HG02588 (cell line): ENCODE results near the gene RAB30.
"Not testable (repeated sequence)": the region's sequence is repeated elsewhere in the genome, so short reads cannot be mapped to it uniquely, and the experiment has no call there.

ENCODE experiments used
- ATAC-seq: cut with Tn5 transposase; IDR thresholded peaks from one replicate; pipeline ENCODE4 v1.9.1; 2021; ENCODE audit warnings: mild to moderate bottlenecking, moderate library complexity; ENCODE audit not compliant: unreplicated experiment

Gene RAB30

GRCh38 chr11:82988936-82989627 lies 82.6 kb downstream of the RAB30 start:
- ATAC-seq: no peak

DNA sequence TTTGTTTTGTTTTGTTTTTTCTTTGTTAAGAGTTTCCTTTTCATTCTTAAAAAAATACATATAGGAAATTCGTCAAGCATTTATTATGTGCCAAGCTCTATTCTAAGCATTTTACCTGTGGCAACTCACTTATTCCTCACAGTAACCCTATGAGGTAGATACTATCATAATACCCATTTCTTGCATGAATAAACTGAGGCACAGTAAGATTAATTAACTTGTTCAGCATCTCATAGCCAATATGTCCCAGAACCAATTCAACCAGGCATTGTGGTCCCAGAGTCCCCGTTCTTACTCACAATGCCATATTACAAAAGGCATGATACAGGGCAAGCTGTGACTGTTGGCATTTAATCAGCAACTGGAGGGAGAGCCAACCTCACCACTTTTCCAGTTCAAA lies 83.7 kb downstream of the RAB30 start:
- no peak for ATAC-seq

- no peak for ATAC-seq
These were observed 85.3 kb downstream of the RAB30 start for GRCh38 chr11:82986446-82986845.

DNA sequence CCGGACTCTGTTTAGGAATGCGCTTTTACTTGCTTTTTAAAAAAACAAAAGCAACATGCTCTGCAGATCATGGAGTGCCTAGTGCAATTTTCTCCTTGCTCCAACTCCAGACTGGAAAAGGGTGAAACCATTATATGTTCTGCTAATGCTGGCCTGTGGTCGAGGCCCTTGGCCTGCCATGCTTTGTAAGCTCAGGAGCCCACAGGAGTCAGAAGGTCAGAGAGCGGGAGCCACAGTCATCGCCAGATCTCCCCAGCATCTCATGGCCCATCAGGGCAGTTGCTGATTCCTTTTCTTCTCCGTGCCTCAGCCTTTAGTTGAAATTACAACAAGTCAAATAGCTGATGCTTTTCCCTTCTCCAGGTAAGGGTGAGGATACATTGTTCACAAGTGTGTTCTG lies 89.8 kb downstream of the RAB30 start:
- ATAC-seq: no peak

DNA sequence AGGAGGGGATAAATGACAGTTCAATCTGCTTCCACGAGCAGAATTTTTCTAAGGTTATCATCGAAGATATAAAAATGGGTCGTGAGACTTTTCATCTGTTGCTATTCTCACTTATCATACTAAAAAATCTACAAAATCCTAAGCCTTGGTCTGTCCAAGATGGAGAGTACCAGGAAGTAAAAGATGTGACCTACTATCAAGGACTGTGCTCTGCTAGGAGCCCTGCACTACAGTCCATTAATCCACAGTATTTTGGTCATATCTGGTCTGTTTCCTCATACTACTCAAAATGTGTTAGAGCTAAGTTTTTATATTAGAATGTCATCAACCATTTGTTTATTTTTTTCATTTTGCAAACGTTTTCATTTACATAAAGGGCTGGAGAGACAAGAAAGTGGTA lies 90.8 kb downstream of the RAB30 start:
- no peak for ATAC-seq

DNA sequence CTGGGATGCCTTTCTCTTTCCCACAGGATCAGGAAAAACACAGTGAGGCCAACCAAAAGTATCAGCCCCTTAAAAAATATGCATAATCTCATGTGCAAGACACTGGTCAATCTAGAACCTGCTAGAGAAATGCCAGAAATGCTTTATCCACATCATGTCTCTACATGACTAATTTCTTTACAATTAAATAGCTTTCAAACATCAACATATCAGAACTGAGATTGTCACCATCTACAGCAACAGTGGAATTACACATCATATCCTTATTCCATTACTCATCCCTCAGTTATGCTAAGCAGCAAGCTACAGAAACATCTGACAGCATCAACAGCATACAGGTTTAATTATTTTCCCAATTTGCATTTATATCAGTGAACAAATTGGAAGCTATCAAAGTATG lies 91.4 kb downstream of the RAB30 start:
- no peak for ATAC-seq

DNA sequence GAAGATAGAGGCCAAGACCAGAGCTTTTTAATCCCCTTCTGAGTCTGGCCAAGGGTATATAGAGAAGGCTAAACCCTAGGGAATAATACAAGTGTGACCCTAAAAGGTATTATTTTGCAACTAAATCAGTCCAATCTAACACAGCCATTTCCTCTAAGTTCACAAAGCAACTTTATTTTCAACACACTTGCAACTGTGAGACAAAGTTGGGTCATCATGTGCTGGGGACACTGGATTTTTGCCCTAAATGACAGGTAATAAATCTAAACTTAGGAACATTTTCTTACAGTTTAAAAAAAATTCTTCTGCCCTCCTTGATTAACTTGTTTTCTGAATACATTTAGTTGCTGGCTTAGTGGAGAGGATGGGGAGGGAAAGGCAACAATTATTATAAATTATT lies 91.9 kb downstream of the RAB30 start:
- no peak for ATAC-seq

DNA sequence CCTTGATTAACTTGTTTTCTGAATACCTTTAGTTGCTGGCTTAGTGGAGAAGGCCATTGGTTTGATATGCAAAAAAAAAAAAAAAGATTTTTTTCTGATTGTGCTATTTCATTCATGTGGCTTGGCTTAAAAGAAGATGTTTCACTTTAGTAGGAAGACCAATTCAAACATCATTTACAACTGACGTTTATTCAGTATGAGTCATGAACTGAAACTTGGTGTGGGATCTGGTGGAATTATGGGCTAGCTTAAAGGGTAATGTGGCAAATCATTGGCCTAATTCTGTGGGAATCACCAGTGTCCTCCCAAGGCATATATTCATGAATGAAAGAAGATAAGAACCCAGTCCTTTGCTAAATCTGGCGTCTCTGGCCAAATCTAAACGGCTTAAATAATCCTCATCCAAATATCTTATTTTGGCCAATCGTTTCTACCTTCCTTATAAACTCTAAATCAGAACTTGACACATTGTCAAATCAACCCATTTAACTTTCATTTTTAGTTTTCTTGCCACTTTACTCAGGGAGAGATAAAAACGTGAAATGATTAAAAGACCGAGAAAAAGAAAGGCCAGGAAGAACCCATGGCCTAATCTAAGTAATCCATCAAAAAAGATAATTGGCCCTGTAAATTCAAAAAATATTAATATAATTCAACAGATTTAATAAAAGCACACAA lies 93.1 kb downstream of the RAB30 start:
- no peak for ATAC-seq

- no peak for ATAC-seq
These were observed 94.9 kb downstream of the RAB30 start for GRCh38 chr11:82976786-82977185.

DNA sequence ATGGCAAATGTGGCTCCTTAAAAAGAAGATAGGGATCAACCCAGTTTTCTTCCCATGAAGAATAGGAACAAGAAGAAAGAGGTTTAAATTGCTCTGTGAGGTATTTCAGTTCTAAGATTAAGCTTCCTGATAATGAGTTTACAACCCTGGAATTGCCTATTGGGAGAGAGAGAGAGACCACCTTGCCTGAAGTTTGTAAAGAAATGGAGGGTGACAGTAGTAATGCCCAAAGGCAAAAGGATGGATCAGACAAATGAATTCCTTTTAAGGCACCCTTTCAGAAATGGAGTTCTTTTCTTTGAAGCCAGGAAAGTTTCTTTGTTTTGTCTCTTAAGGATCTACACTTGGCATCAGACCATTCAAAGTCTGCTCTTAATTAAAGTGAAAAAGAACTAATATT lies 95.8 kb downstream of the RAB30 start:
- ATAC-seq: no peak

DNA sequence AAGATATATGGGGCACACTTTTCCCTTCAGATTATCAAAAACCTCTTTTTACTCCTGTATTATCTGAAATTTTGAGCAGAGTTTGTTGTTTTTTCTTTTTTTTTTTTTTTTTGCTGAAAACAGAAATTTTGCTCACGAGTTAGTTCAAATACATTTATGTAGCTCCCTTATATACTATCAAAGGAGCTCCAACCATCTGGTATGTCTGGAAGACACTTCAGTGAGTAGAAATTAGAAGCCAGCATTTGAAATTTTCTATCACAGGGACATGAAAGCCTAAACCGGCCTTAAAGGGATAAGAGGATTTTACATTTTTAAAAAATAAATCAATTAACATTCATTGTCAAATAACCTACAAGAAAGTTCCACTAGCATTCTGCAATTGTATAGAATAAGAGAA lies 96.8 kb downstream of the RAB30 start:
- ATAC-seq: no peak

GRCh38 chr11:82974135-82974534 lies 97.6 kb downstream of the RAB30 start:
- no peak for ATAC-seq

GRCh38 chr11:82972103-82972502 lies 99.6 kb downstream of the RAB30 start:
- ATAC-seq: no peak

GRCh38 chr11:82971519-82971946 lies 100.2 kb downstream of the RAB30 start:
- not testable (repeated sequence) for ATAC-seq

DNA sequence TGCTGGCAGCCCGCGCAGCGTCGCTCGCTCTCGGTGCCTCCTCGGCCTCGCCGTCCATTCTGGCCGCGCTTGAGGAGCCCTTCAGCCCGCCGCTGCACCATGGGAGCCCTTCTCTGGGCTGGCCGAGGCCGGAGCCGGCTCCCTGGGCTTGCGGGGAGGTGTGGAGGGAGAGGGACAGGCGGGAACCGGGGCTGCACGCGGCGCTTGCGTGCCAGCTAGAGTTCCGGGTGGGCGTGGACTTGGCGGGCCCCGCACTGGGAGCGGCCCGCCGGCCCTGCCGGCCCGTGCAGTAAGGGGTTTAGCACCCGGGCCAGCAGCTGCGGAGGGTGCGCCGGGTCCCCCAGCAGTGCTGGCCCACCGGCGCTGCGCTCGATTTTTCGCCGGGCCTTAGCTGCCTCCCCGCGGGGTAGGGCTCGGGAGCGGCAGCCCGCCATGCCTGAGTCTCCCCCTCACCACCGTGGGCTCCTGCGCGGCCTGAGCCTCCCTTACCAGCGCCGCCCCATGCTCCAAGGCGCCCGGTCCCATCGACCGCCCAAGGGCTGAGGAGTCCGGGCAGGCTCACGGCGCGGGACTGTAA lies 101.1 kb downstream of the RAB30 start:
- not testable (repeated sequence) for ATAC-seq

- peak; percentile 98 for ATAC-seq
These were observed 101.9 kb downstream of the RAB30 start for GRCh38 chr11:82969811-82970210.

DNA sequence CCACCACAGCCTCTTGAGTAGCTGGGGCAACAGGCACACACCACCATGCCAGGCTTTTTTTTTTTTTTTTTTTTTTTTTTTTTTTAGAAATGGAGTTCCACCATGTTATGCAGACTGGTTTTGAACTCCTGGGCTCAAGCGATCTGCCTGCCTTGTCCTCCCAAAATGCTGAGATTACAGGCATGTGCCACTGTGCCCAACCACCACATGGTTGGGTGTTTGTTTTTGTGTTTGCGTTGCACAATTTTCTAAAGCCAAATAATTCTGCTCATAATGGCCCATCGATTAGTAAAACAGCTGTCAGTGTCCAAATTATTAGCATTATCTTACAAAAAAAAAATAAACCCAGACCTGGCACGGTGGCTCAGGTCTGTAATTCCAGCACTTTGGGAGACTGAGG lies 104.3 kb downstream of the RAB30 start:
- no peak for ATAC-seq

GRCh38 chr11:82962021-82962420 lies 109.7 kb downstream of the RAB30 start:
- not testable (repeated sequence) for ATAC-seq

DNA sequence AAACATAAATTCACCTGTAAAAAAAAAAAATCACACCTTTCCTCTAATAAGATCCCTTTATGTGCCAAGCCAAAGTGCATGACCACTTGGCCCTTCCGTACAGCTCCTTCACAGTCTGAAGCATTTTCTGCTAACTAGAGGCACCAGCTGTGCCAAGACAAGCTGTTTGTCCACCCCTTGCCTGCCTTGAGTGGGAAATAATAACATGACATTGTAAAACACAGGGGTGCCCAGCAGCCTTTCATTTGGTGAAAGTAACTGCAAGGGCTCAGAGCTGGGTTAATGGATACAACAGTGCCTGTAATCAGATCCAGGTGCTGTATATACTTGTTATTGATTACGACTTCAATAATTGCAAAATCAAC lies 110.9 kb downstream of the RAB30 start:
- peak; percentile 5 for ATAC-seq

- peak; percentile 86 for ATAC-seq
These were observed 111.5 kb downstream of the RAB30 start for GRCh38 chr11:82959987-82960778.

GRCh38 chr11:82955736-82956453 lies 115.8 kb downstream of the RAB30 start:
- ATAC-seq: not testable (repeated sequence)
